GM12874 (cell line): ENCODE measurements around the gene SYTL1.

Experiments
- TF ChIP-seq, protein P1 (sequence below): IDR thresholded peaks from 2 replicates; pipeline ENCODE4 v1.5.1; 2011; ENCODE audit warnings: low read depth, mild to moderate bottlenecking, control low read depth, low read length, moderate library complexity; ENCODE audit not compliant: insufficient read depth

SYTL1 gene

DNA sequence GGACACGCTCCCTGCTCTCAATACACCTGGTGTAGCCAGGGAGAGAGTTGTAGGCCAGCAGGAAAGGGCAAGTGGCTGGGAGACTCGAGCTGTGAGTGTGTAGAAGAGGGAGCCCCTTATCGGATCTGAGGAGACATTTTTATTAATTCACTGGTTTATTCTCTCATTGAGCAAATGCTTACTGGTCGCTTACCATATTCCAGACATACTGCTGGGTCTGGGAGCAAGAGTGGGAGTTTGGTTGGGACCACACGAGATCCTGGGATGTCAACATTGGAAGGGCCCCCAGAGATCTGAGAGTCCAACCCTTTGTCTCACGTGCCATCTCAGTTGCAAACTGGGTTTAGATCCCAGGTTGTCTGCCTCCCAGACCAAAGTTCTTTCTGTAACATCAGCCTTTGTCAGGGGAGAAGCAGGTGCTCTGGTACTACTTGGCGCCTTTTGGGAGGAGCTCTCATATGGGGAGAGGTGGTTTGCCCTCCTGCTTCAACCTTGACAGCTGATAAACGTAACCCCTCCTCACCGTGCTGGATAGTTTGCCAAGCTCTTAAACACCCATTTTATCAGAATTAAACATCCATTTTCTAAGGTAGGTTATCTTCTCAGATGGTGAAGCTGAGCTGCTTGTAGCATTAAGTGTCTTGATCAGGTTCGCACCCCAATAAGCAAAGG is 19.1 kb upstream of the SYTL1 start:
- TF ChIP-seq, protein P1, sequence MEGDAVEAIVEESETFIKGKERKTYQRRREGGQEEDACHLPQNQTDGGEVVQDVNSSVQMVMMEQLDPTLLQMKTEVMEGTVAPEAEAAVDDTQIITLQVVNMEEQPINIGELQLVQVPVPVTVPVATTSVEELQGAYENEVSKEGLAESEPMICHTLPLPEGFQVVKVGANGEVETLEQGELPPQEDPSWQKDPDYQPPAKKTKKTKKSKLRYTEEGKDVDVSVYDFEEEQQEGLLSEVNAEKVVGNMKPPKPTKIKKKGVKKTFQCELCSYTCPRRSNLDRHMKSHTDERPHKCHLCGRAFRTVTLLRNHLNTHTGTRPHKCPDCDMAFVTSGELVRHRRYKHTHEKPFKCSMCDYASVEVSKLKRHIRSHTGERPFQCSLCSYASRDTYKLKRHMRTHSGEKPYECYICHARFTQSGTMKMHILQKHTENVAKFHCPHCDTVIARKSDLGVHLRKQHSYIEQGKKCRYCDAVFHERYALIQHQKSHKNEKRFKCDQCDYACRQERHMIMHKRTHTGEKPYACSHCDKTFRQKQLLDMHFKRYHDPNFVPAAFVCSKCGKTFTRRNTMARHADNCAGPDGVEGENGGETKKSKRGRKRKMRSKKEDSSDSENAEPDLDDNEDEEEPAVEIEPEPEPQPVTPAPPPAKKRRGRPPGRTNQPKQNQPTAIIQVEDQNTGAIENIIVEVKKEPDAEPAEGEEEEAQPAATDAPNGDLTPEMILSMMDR, result no peak

DNA sequence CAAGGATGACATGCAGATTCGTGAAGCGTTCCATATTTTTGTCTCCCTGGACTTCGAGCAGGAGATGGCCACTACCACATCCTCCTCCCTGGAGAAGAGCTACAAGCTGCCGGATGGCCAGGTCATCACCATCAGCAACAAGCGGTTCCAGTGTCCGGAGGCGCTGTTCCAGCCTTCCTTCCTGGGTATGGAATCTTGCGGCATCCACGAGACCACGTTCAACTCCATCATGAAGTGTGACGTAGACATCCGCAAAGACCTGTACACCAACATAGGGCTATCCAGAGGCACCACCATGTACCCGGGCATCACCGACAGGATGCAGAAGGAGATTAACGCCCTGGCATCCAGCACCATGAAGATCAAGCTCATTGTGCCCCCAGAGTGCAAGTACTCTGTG is 16.5 kb upstream of the SYTL1 start:
- TF ChIP-seq, protein P1, result no peak

DNA sequence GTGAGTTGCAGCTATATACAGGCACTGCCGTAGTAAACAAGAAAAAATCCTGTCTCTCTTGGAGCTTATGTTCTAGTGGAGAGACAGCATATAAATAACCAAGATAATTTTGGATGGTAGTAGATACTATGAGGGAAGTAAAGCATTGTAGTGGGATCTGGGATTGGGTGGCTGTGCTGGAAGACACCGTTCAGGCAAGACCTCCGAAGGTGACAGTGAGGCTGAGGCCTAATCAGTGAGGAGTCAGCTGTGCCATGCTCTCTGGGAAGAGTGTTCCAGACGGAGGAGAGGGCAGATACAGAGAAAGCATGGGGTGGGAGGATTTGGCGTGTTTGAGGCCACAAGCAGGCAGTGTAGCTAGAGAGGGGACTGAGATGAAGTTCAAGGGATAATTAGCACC is 13.9 kb upstream of the SYTL1 start:
- TF ChIP-seq, protein P1, result no peak

DNA sequence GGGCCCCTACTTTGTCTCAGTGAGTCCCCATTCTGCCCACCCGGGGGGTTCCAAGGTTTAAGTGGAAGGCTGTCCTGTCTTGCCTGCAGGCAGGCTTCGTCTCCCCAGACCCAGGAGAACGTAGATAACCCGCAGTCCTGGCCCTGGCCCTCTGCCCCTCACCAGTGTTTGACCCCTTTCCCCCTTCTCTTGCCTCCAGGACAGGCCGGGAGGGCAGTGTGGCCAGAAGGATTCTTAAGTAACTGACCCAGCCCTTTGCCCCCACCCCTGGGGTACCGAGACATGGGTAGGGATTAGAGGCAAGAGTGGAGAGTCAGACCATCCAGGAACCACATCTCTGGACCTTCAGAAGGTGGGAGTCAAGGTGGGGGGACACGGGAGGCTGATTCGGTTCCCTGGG is 11.0 kb upstream of the SYTL1 start:
- TF ChIP-seq, protein P1, result no peak

DNA sequence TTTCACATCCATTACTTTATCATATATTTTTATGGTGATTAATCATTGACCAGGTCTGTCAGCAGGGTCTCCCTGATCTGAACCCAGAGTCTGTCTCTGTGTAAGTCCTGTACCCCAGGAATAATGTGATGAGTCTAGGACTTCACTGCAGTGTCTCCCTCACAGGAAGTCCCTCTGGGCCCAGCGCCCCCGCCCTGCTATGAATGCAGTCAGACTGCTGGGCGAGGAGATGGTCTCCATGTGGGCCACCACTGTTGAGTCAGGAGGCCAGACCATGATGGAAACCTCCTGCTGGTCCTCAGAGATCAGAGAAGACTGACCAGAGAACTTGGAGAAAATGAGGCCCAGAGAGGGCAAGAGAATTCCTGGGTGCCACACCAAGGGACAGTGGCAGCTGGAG is 10.4 kb upstream of the SYTL1 start:
- TF ChIP-seq, protein P1, result no peak

DNA sequence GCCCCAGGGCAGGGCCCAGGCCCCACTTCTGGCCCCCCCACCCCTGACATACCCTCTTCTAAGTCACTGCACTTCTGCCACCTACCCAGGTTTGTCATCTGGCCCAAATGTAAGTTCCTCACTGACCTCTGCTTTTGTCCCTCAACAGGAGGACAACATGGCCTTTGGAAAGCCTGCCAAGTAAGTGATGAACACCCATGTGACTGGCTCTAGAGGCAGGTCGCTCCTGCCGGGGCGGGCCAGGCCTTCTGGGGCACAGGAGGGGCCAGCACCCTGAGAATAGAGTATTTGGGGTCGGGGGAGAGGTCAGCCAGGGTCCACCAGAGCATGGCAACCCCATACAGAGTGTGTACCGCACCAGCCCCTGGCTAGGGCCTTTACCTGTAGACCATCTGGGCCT is 9.9 kb upstream of the SYTL1 start:
- TF ChIP-seq, protein P1, result no peak

DNA sequence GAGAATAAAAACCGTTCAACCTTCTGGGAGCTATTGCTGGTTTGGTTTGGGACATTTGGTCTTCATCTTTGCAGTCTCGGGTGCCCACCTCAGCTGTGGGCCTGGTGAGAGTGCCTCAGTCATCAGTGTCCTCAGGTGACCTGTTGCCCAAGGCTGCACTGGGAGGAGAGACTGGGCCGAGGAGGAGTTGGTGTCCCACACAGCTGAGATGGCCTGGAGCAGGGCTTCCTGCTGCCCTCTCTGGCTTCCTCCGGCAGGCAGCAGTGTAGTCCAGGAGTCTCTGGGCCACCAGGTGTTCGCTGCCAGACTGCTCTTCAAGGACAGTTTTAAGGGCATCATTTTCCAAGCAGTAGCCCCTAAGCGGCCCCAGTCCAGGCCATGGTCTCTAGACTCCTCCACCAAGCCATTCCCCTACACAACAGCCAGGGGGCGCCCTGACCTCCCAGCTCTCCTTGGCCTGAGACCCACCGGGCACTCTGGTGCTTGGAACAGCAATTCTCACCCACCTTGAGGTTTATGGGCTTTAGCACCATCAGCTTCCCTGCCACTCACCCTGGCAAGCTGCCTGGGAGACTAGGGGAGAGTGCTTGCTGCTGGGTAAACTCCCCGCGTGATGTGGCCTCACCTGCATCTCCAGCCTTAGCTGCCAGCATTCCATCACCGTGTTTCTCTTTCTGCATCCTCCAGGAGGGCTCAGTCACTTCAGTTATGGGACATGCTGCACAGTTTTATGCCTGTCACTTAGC is 9.1 kb upstream of the SYTL1 start:
- TF ChIP-seq, protein P1, result peak; percentile 96
